ENCODE data around the gene ABCC8.

- TF ChIP-seq ZBTB33 (IDR thresholded peaks at IDR 0.05; ENCODE audit: borderline replicate concordance, low read depth): no peak
- TF ChIP-seq CTCF (IDR thresholded peaks at IDR 0.05): no peak
- TF ChIP-seq GABPA (IDR thresholded peaks at IDR 0.05; ENCODE audit: low read depth): no peak
- no peak for TF ChIP-seq TAF1 (IDR thresholded peaks at IDR 0.05; ENCODE audit: borderline replicate concordance, low read depth, low read length)
- TF ChIP-seq NRF1 (IDR thresholded peaks at IDR 0.05; ENCODE audit: low read depth, low read length): no peak
These were observed 106.9 kb downstream of the ABCC8 start for GRCh38 chr11:17369684-17370243.

All from SK-N-SH (cell line).